NCI-H446 treated with DMSO at 0.1 percent for 48 hours (cell line): Measurements from ENCODE around the gene LHFPL3.
"Not testable (repeated sequence)": the region's sequence is repeated elsewhere in the genome, so short reads cannot be mapped to it uniquely, and the experiment has no call there.

Experiments
- DNase-seq: peaks from one replicate; lab custom pipeline; 2025; lab: John Stamatoyannopoulos, UW

Gene LHFPL3

GRCh38 chr7:104934665-104935064, 606.3 kb downstream of the LHFPL3 start:
- no peak for DNase-seq

- DNase-seq = no peak
Observed at GRCh38 chr7:104935276-104935675, 606.9 kb downstream of the LHFPL3 start.

- no peak for DNase-seq
Observed at GRCh38 chr7:104936546-104936945, 608.1 kb downstream of the LHFPL3 start.

- not testable (repeated sequence) for DNase-seq
Observed at GRCh38 chr7:104937489-104937888, 609.1 kb downstream of the LHFPL3 start.

GRCh38 chr7:104938741-104939390, 610.5 kb downstream of the LHFPL3 start:
- no peak for DNase-seq

GRCh38 chr7:104940023-104940710, 611.8 kb downstream of the LHFPL3 start:
- DNase-seq = no peak

- no peak for DNase-seq
Observed at GRCh38 chr7:104943502-104944343, 615.3 kb downstream of the LHFPL3 start.

- no peak for DNase-seq
Observed at GRCh38 chr7:104945599-104945956, 617.2 kb downstream of the LHFPL3 start.

GRCh38 chr7:104946338-104946737, 617.9 kb downstream of the LHFPL3 start:
- DNase-seq = no peak

GRCh38 chr7:104950006-104950405, 621.6 kb downstream of the LHFPL3 start:
- no peak for DNase-seq

- no peak for DNase-seq
Observed at GRCh38 chr7:104950754-104951153, 622.4 kb downstream of the LHFPL3 start.

GRCh38 chr7:104951546-104951945, 623.1 kb downstream of the LHFPL3 start:
- no peak for DNase-seq

GRCh38 chr7:104955276-104955675, 626.9 kb downstream of the LHFPL3 start:
- DNase-seq = no peak
